Measurements from ENCODE around the gene CPXM1.

CPXM1 gene

GRCh38 chr20:2763186-2763585 is 37.2 kb downstream of the CPXM1 start:
- DNase-seq (ENCODE audit: low read depth in 2 of 2) = no peak

GRCh38 chr20:2762578-2763131 is 37.8 kb downstream of the CPXM1 start:
- DNase-seq (ENCODE audit: low read depth in 2 of 2) = no peak

GRCh38 chr20:2761885-2762284 is 38.5 kb downstream of the CPXM1 start:
- DNase-seq (ENCODE audit: low read depth in 2 of 2) = no peak

- DNase-seq (ENCODE audit: low read depth in 2 of 2) = no peak
Measured at GRCh38 chr20:2760952-2761305, 39.5 kb downstream of the CPXM1 start.

- no peak for DNase-seq (ENCODE audit: low read depth in 2 of 2)
Measured at GRCh38 chr20:2760297-2760951, 40.0 kb downstream of the CPXM1 start.

GRCh38 chr20:2759603-2760296 is 40.7 kb downstream of the CPXM1 start:
- no peak for DNase-seq (ENCODE audit: low read depth in 2 of 2)

- no peak for DNase-seq (ENCODE audit: low read depth in 2 of 2)
Measured at GRCh38 chr20:2759143-2759542, 41.3 kb downstream of the CPXM1 start.

- DNase-seq (ENCODE audit: low read depth in 2 of 2) = no peak
Measured at GRCh38 chr20:2757969-2758368, 42.5 kb downstream of the CPXM1 start.

- DNase-seq (ENCODE audit: low read depth in 2 of 2) = no peak
Measured at GRCh38 chr20:2757001-2757400, 43.4 kb downstream of the CPXM1 start.

- no peak for DNase-seq (ENCODE audit: low read depth in 2 of 2)
Measured at GRCh38 chr20:2756056-2756611, 44.3 kb downstream of the CPXM1 start.

GRCh38 chr20:2755451-2756055 is 44.9 kb downstream of the CPXM1 start:
- DNase-seq (ENCODE audit: low read depth in 2 of 2) = no peak

GRCh38 chr20:2754424-2754823 is 46.0 kb downstream of the CPXM1 start:
- no peak for DNase-seq (ENCODE audit: low read depth in 2 of 2)

GRCh38 chr20:2753461-2754040 is 46.9 kb downstream of the CPXM1 start:
- no peak for DNase-seq (ENCODE audit: low read depth in 2 of 2)

GRCh38 chr20:2752567-2753460 is 47.6 kb downstream of the CPXM1 start:
- DNase-seq (ENCODE audit: low read depth in 2 of 2) = no peak

GRCh38 chr20:2751878-2752566 is 48.4 kb downstream of the CPXM1 start:
- DNase-seq (ENCODE audit: low read depth in 2 of 2) = peak in 1 of 2 donors; percentile 23

GRCh38 chr20:2751347-2751877 is 49.0 kb downstream of the CPXM1 start:
- DNase-seq (ENCODE audit: low read depth in 2 of 2) = no peak

- no peak for DNase-seq (ENCODE audit: low read depth in 2 of 2)
Measured at GRCh38 chr20:2750491-2751251, 49.8 kb downstream of the CPXM1 start.

GRCh38 chr20:2749951-2750490 is 50.4 kb downstream of the CPXM1 start:
- DNase-seq (ENCODE audit: low read depth in 2 of 2) = no peak

GRCh38 chr20:2749343-2749950 is 51.0 kb downstream of the CPXM1 start:
- DNase-seq (ENCODE audit: low read depth in 2 of 2) = no peak
